GM12878 (cell line): ENCODE measurements around the gene AGPAT2. TPM values are rescaled to one million over a fixed set of nuclear protein-coding genes. Genes with fewer than 3 reads are reported as not detected.

Source experiments
- ATAC-seq: fragments of 200-7000 bp; cut with Tn5 transposase; 3 replicates; pipeline ENCODE4 v1.9.1; 2020; ENCODE audit warnings: mild to moderate bottlenecking, moderate library complexity
- BruUV-seq: library from RNA; stranded (reverse); fragments of 400-500 nt; replicated peaks from 2 replicates; lab custom pipeline; 2021; lab: Mats Ljungman, UMichigan
- CTCF ChIA-PET: fragments of 300-600 bp; sonication (Branson Sonifier 250); formaldehyde crosslinking; extraction: SDS; loops from one replicate; lab custom pipeline; 2021; ENCODE audit warnings: inconsistent platforms; lab: Yijun Ruan, JAX
- POLR2A ChIA-PET: fragments of 350-600 bp; formaldehyde crosslinking; extraction: SDS; loops from one replicate; lab custom pipeline; 2021; ENCODE audit warnings: inconsistent platforms; lab: Charles Lee
- RAD21 ChIA-PET: fragments of 300-600 bp; sonication (Branson Sonifier 250); formaldehyde crosslinking; loops from one replicate; lab custom pipeline; 2023; ENCODE audit warnings: antibody characterized with exemption; ENCODE audit not compliant: unreplicated experiment; lab: Charles Lee
- SMC1A ChIA-PET: fragments of 300-600 bp; sonication (Branson Sonifier 250); formaldehyde crosslinking; loops from one replicate; lab custom pipeline; 2023; ENCODE audit not compliant: unreplicated experiment, uncharacterized antibody; lab: Charles Lee
- DNase-seq: peaks from one replicate; pipeline ENCODE4 v3.0.0-alpha.2; 2011; ENCODE audit warnings: low read depth, low spot score
- FAIRE-seq: peaks from 3 replicates; lab custom pipeline; 2011; peaks lifted over from hg19 to GRCh38; lab: Jason Lieb, UNC
- H2AFZ ChIP-seq: 2 replicates; pipeline ENCODE4 v1.6.0; 2011; ENCODE audit warnings: low read depth, low read length, control low read depth; ENCODE audit not compliant: control insufficient read depth
- H3K27ac ChIP-seq: 2 replicates; pipeline ENCODE4 v1.5.1; 2011; ENCODE audit warnings: control low read depth; ENCODE audit not compliant: control insufficient read depth, insufficient read depth
- H3K27me3 ChIP-seq, 2 experiments: replicated peaks in 1 of 2; 2 replicates each; pipeline versions ENCODE4 v1.6.0 to v1.6.1; 2011; ENCODE audit warnings: low read length in 1 of 2; ENCODE audit not compliant: control insufficient read depth in 2 of 2, insufficient read depth in 2 of 2
- H3K36me3 ChIP-seq, 2 experiments: 2 replicates each; pipeline ENCODE4 v1.5.1; 2011; ENCODE audit warnings: low read length in 1 of 2; ENCODE audit not compliant: control insufficient read depth in 2 of 2, insufficient read depth in 2 of 2
- H3K4me1 ChIP-seq: 2 replicates; pipeline ENCODE4 v1.6.1; 2011; ENCODE audit warnings: mild to moderate bottlenecking, low read length, moderate library complexity, mixed read lengths; ENCODE audit not compliant: control insufficient read depth, insufficient read depth
- H3K4me2 ChIP-seq: 2 replicates; pipeline ENCODE4 v1.6.0; 2011; ENCODE audit warnings: control low read depth; ENCODE audit not compliant: control insufficient read depth, insufficient read depth
- H3K4me3 ChIP-seq: fragments of 200-600 bp; sonication (generic); 2 replicates; pipeline ENCODE4 v1.5.1; 2016
- H3K79me2 ChIP-seq: 2 replicates; pipeline ENCODE4 v1.6.0; 2011; ENCODE audit warnings: low read length; ENCODE audit not compliant: control insufficient read depth, insufficient read depth
- H3K9ac ChIP-seq: 2 replicates; pipeline ENCODE4 v1.8.0; 2011; ENCODE audit warnings: low read length, control low read depth, mixed read lengths; ENCODE audit not compliant: control insufficient read depth, insufficient read depth
- H3K9me3 ChIP-seq: replicated peaks from 3 replicates; pipeline ENCODE4 v1.5.1; 2011; ENCODE audit warnings: mild to moderate bottlenecking, low read length; ENCODE audit not compliant: control insufficient read depth, insufficient read depth
- H4K20me1 ChIP-seq: 2 replicates; pipeline ENCODE4 v1.6.0; 2011; ENCODE audit not compliant: control insufficient read depth, insufficient read depth
- ASH2L ChIP-seq: fragments of 300-600, 200-600 bp; sonication (generic); IDR thresholded peaks from 2 replicates; pipeline ENCODE4 v1.6.1; 2017; ENCODE audit warnings: low read depth, mild to moderate bottlenecking, borderline replicate concordance
- CHD4 ChIP-seq: fragments of 200-600 bp; sonication (generic); IDR thresholded peaks from 2 replicates; pipeline ENCODE4 v1.6.1; 2016; ENCODE audit warnings: mild to moderate bottlenecking
- NR2F1 ChIP-seq: fragments of 450-650 bp; conservative IDR thresholded peaks from 2 replicates; pipeline ENCODE4 v1.6.1; 2017; ENCODE audit warnings: mild to moderate bottlenecking
- POLR2AphosphoS5 ChIP-seq: IDR thresholded peaks from 2 replicates; pipeline ENCODE4 v1.6.1; 2011; ENCODE audit warnings: mild to moderate bottlenecking, low read length, inconsistent platforms
- RELB ChIP-seq: fragments of 450-650 bp; IDR thresholded peaks from 2 replicates; pipeline ENCODE4 v1.6.1; 2017; ENCODE audit warnings: low read depth, mild to moderate bottlenecking, moderate library complexity
- SMAD1 ChIP-seq: fragments of 450-650 bp; IDR thresholded peaks from 2 replicates; pipeline ENCODE4 v1.6.1; 2018; ENCODE audit warnings: mild to moderate bottlenecking, low read depth; ENCODE audit not compliant: partially characterized antibody
- WGBS: methylation state at CpG from one replicate; pipeline ENCODE4 v1.1.6; 2016; ENCODE audit warnings: low lambda C conversion rate; ENCODE audit not compliant: insufficient replicate concordance, insufficient coverage; ENCODE audit errors: missing lambda C conversion rate; 5-methylcytosine and 5-hydroxymethylcytosine counted together
- in situ Hi-C: fragments of 300-500 bp; cut with MboI; formaldehyde crosslinking; loops from 9 replicates; pipeline ENCODE4 v1.14.3; 2018; ENCODE audit warnings: mixed read lengths
- intact Hi-C: fragments of 100-400 bp; cut with micrococcal nuclease; formaldehyde crosslinking; loops from one replicate; pipeline ENCODE4 v1.14.2; 2022; ENCODE audit not compliant: unreplicated experiment
- polyA plus RNA-seq, 11 experiments: library from polyadenylated mRNA; depleted of rRNA in 4 of 11; unstranded in 6 of 11; stranded (reverse) in 5 of 11; fragments of >200 nt; fragmentation: Nextera tagmentation in 4 of 11; fragmentation: Illumina TruSeq in 1 of 11; extraction: Ambion mirVana in 4 of 11; extraction: Trizol in 1 of 11; gene quantifications; 1 replicate in 1 of 11; 2 replicates in 10 of 11; pipeline versions ENCODE4 v1.2.1 to v1.2.3, GENCODE V29; 2011 to 2016; ENCODE audit warnings: inconsistent platforms in 2 of 11, missing spikeins in 2 of 11, low read depth in 1 of 11
- total RNA-seq, 4 experiments: library from RNA; depleted of rRNA in 3 of 4; stranded (reverse); fragments of >200 nt in 3 of 4; fragmentation: Illumina TruSeq in 1 of 4; extraction: Trizol in 1 of 4; gene quantifications; 2 replicates each; pipeline versions ENCODE4 v1.2.1 to v1.2.3, GENCODE V29; 2013 to 2021

AGPAT2 gene
- total and polyA plus RNA-seq, 10 of the 15 experiments (the other 5 are each of a cell fraction or from before 2014, with no cell fraction given), result 0.10 to 28.5 (median 18.2) TPM

GRCh38 chr9:136685790-136686533, 1.3 kb downstream of the AGPAT2 start:
- Histone ChIP-seq H3K79me2 (peaks cover 7% of the 10 kb centered on the region), H2AFZ (peak overlapping the region; percentile 82; the same call in 1 of the 2 replicates), H3K27me3 (no peaks in the 10 kb centered on the region), H3K36me3 (no peaks in the 10 kb centered on the region), H4K20me1 (no peaks in the 10 kb centered on the region; the same call in none of the 2 replicates), H3K9ac (peak overlapping the region; percentile 71), H3K4me2 (peak overlapping the region; percentile 90), H3K4me3 (peak overlapping the region; percentile 99), H3K9me3 (no peaks in the 10 kb centered on the region), H3K27ac (peak overlapping the region; percentile 55; the same call in 1 of the 2 replicates), H3K4me1 (peaks cover 16% of the 10 kb centered on the region)
- 45% methylated on average over 19 of the region's 19 CpGs for WGBS
- RAD21 ChIA-PET, result no interaction called here
- DNase-seq (no peak), FAIRE-seq (no peak), ATAC-seq (0 out of 3 replicates have a peak, but pooled peaks have one; percentile 6)
- in situ Hi-C loops (no loop called here), intact Hi-C loops (loop anchor here (5.0 kb wide), 1 partner anchor 199 kb away; no protein-coding TSS in a partner anchor)
- SMC1A ChIA-PET, result interaction anchor here (1.4 kb wide), 1 partner anchor 42 kb away, joined by 3 read pairs; no protein-coding TSS in a partner anchor
- POLR2A ChIA-PET, result interaction anchor here (0.8 kb wide), 1 partner anchor 129 kb away, joined by 3 read pairs; no protein-coding TSS in a partner anchor
- CTCF ChIA-PET, result interaction anchor here (0.7 to 3.0 kb wide), 8 partner anchors 11 to 45 kb away, joined by 3 to 13 read pairs (median 4); no protein-coding TSS in a partner anchor
- no TSS peak for BruUV-seq
- TF ChIP-seq ASH2L (no peak), CHD4 (no peak), NR2F1 (0 out of 2 replicates have a peak, but pooled peaks have one; percentile 12), SMAD1 (no peak)

GRCh38 chr9:136685216-136685615, 2.0 kb downstream of the AGPAT2 start:
- ChIA-PET CTCF (interaction anchor here (0.9 to 3.0 kb wide), 3 partner anchors 13 to 46 kb away, joined by 3 to 13 read pairs (median 4); no protein-coding TSS in a partner anchor), SMC1A (interaction anchor here (1.4 kb wide), 1 partner anchor 42 kb away, joined by 3 read pairs; no protein-coding TSS in a partner anchor), RAD21 (no interaction called here), POLR2A (no interaction called here)
- intact Hi-C loops (loop anchor here (5.0 kb wide), 1 partner anchor 198 kb away; no protein-coding TSS in a partner anchor), in situ Hi-C loops (no loop called here)
- H2AFZ ChIP-seq, result no peak overlapping the region
- FAIRE-seq, result no peak
- ATAC-seq, result no peak
- 82% methylated on average over 7 of the region's 7 CpGs for WGBS
- H4K20me1 ChIP-seq, result no peaks in the 10 kb centered on the region; the same call in none of the 2 replicates
- H3K4me3 ChIP-seq, result no peak overlapping the region
- no peaks in the 10 kb centered on the region for H3K9me3 ChIP-seq
- BruUV-seq, result no TSS peak
- DNase-seq, result no peak
- no peaks in the 10 kb centered on the region for H3K27me3 ChIP-seq
- H3K79me2 ChIP-seq, result peaks cover 7% of the 10 kb centered on the region
- TF ChIP-seq POLR2AphosphoS5 (0 out of 2 replicates have a peak, but pooled peaks have one; percentile 13), RELB (no peak)
- no peak overlapping the region for H3K4me2 ChIP-seq
- peaks cover 16% of the 10 kb centered on the region for H3K4me1 ChIP-seq
- H3K27ac ChIP-seq, result no peak overlapping the region
- no peaks in the 10 kb centered on the region for H3K36me3 ChIP-seq
- no peak overlapping the region; the same call in 1 of the 2 replicates for H3K9ac ChIP-seq
